Right ventricle myocardium inferior (tissue), 1 donor: ENCODE data around the gene CNGA2. TPM values are rescaled to one million over a fixed set of nuclear protein-coding genes. Genes with fewer than 3 reads are reported as not detected.
"Not testable (repeated sequence)": the region's sequence is repeated elsewhere in the genome, so short reads cannot be mapped to it uniquely, and the experiment has no call there.

Experiments
- ATAC-seq: fragments of 200-7000 bp; cut with Tn5 transposase; one replicate; pipeline ENCODE4 v1.9.1; 2020; ENCODE audit warnings: mild to moderate bottlenecking, moderate library complexity
- DNase-seq: peaks from one replicate; pipeline ENCODE4 v3.0.0; 2021; ENCODE audit errors: missing footprints
- intact Hi-C: fragments of 100-400 bp; cut with DNase I; formaldehyde crosslinking; loops from one replicate; pipeline ENCODE4 v1.11.0; 2022
- long read RNA-seq: library from polyadenylated mRNA; unstranded; transcript quantifications from one replicate; pipeline ENCODE4 v2.0.0, GENCODE V29; 2021
- total RNA-seq: library from RNA; stranded (reverse); fragmentation: NEBNext Ultra II Directional; extraction: Animal tissue kit (Norgen Biotek cat#: 25700); gene quantifications from one replicate; pipeline ENCODE4 v1.2.1, GENCODE V29; 2021
- donor health status: DM: no; HTN: yes; CAD: no; lungs with severe emphysema.

Gene CNGA2
- total RNA-seq, result not detected
- long read RNA-seq, result 0 reads

DNA sequence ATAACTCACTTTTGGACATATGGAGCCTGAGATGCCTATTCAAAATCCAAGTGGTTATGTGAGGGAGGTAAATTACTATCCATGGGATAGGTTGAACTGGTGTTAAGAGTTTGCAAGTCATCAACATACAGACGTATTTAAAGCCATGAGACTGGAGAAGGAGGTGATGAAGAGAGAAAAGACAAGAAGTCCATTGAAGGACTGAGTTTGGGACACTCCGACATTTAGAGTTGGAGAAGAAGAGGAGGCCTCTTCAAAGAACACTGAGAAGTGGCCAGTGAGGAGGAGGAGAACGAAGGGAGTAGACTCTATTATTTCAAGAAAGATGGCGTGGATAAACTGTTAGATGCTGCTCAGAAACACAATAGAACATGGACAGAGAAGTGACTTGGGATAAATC is at the start of gene CNGA2:
Gene CNGA2 (plus strand): TSS at position 301 of the 400 bp plus-strand sequence. CDS start 3,738 bp downstream, outside the sequence.
- ATAC-seq (no peak), DNase-seq (no peak)
- intact Hi-C loops, result no loop called here

DNA sequence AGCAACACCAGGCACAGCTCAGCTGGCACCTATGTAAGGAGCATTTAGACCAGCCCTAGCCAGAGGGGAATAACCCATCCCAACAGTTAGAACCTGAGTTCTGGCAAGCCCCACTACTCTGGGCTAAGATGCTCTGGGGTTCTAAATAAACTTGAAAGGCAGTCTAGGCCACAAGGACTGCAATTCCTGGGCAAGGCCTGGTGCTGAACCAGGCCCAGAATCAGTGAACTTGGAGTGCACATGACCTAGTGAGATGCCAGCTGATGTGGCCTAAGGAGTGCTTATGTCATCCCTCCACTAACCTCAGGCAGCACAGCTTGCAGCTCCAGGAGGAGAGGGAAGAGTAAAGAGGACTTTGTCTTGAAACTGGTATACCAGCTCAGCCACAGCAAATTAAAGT is 46.9 kb upstream of the CNGA2 start:
- intact Hi-C loops, result no loop called here
- ATAC-seq, result no peak
- no peak for DNase-seq

- no peak for ATAC-seq
- no peak for DNase-seq
- intact Hi-C loops, result no loop called here
Observed at GRCh38 chrX:151688695-151689094, 45.9 kb upstream of the CNGA2 start.

DNA sequence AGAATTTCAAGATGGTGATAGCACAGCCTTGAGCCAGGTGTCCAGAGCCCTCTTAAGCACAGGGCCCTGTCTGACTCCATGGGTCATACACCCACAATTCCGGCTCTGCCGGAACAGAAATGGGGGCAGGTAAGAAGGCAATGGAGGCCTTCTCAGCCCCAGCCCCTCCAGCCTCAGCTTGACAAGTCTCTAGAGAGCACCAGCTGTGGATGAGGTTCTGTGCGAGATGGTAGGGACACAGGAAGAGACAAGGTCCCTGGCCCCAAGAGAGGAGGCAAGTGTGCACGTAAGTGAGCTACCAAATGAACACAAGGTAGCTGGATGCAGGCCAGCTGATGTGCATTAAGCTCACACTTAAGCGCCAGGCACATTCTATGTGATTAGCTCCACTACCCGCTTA is 41.7 kb upstream of the CNGA2 start:
- intact Hi-C loops, result no loop called here
- ATAC-seq, result no peak

DNA sequence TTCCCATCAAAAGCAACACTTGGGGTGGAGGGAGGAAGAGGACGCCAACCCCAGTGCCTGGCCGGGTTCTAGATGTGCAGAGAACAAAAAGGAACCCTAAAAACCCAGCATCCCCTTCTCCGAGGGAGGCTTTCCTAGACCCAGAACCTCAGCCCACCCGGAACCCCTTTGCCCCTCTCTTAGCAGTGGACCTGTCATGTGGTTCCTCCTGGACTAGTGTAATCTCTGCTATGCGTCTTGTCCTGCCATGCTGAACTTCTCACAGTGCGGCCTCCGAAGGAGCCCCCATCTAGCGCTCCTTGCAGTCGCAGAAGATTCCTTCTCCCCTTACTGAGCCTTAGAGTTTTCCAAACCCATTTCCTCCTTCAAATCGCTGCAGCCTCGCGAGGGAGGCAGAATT is 40.4 kb upstream of the CNGA2 start:
- ATAC-seq, result no peak
- no peak for DNase-seq
- intact Hi-C loops, result no loop called here

More for the DNA sequence above, 41.7 kb upstream of the CNGA2 start:
- DNase-seq, result no peak

GRCh38 chrX:151694661-151695582 is 39.6 kb upstream of the CNGA2 start, which contains the start of gene PRRG3:
PRRG3 (plus strand) TSS chrX:151695458; CDS start chrX:151698815, 3,357 bp downstream.
- DNase-seq (no peak), ATAC-seq (no peak)
- intact Hi-C loops, result no loop called here

DNA sequence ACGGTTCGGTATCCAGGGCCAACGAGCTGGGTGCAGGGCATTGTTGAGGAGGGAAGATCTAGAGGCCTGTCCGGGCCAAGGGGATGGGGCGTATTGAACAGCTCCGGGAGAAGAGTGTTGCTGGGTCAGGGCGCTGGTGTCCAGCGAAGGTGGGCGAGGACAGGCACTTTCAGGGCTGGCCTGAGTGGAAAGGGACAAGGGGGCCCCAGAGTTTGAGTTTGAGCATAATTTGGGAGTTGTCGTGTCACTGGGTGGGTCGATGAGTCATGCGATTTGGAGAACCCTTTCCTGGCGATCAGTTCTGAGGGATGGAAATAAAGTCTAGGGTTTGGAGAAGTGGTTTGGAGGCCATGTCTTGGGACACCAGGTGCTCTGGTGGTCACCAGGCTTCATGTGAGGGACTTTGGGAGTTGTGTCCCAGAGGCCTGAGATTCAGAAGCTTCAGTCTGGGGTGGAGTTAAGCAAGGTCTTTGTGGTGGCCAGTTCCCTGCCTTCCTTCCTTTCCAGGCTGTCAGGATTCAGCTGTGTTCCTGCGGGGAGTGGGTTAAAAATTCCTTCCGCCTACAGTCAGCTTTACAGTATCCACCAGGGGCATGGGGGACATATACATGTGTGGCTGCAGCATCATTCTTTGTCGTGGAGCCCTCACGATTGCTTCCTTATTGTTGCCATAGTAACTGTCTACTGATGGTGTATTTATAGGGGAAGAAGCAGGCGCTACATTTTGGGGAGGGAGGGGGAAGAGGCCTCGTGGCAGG is 38.8 kb upstream of the CNGA2 start:
- intact Hi-C loops, result no loop called here
- ATAC-seq (no peak), DNase-seq (no peak)

- ATAC-seq, intact Hi-C loops, DNase-seq: not testable (repeated sequence)
Observed at GRCh38 chrX:151697082-151697481, 37.5 kb upstream of the CNGA2 start.

DNA sequence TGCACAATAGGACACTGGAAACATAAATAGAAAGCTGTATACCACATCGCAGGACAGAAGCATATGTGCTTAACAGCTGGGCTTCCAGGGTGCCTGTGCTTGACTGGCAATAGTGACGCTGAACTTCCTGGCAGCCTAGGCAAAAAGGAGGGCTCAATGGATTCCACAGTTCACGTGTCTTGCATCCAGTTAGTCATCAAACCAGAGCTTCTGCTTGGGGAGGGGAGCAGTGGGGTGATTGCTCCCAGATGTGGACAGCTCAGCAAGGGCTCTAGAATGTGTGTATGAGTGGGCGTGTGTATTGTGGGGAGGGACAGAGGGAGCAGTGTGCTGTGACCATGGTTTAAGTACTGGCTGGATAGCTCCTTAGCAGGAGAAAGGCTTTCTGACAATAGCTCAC is 37.0 kb upstream of the CNGA2 start:
- intact Hi-C loops, result no loop called here
- DNase-seq, result no peak
- no peak for ATAC-seq

DNA sequence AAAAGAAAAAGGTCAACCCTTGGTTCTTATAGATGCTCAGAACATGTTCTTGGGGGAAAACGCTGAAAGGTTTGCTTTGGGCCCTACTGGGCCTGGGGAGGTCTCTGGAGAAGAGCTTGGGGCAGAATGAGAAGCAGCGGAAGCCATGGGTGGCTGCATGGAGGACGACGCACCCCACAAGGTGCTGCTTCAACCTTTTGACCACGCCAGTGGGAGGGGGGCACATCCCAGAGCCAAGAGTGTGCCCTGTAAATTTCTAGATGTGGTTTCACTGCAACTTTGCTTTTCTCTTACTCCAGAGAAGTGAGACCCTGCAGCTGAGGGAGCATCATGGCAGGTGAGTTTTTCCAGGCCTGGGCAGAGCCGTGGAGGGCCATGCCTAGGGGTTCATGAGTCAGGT is 36.1 kb upstream of the CNGA2 start:
- DNase-seq (no peak), ATAC-seq (no peak)
- intact Hi-C loops, result no loop called here

- no peak for DNase-seq
- no peak for ATAC-seq
- intact Hi-C loops, result no loop called here
Observed at GRCh38 chrX:151699746-151700145, 34.8 kb upstream of the CNGA2 start.

DNA sequence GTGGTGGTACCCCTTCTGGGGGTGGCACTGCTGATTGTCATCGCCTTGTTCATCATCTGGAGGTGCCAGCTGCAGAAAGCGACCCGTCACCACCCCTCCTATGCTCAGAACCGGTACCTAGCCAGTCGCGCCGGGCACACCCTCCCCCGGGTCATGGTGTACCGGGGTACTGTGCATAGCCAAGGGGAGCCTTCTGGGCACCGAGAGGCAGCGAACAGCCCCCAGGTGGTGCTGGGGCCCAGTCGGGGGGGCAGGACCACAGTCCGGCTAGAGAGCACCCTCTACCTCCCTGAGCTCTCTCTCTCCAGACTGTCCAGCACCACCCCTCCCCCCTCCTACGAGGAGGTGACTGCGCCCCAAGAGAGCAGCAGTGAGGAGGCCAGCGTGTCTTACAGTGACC is 34.0 kb upstream of the CNGA2 start:
- ATAC-seq, result no peak
- no peak for DNase-seq
- intact Hi-C loops, result no loop called here

DNA sequence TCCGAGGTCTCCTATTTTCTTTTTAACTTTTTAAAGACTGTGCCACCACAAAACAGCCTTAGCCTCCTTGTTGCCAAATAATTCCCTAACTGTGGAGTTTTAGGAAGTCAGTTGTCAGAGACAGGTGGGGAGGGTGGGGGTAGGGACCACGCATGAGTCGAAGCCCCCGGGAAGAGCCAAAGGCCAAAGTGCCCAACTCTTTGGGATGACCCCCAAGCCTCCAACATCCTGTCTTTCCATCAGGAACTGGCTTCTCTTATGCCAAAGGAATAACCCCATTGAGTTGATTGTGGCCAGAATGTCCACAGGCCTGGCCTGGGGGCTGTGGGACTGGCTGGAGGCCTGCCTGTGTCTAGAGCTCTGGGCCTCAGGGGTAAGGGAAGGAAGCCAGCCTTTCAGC is 33.5 kb upstream of the CNGA2 start:
- DNase-seq, result no peak
- no peak for ATAC-seq
- intact Hi-C loops, result no loop called here

GRCh38 chrX:151701531-151701930 is 33.0 kb upstream of the CNGA2 start:
- intact Hi-C loops, result no loop called here
- no peak for ATAC-seq
- DNase-seq, result no peak

DNA sequence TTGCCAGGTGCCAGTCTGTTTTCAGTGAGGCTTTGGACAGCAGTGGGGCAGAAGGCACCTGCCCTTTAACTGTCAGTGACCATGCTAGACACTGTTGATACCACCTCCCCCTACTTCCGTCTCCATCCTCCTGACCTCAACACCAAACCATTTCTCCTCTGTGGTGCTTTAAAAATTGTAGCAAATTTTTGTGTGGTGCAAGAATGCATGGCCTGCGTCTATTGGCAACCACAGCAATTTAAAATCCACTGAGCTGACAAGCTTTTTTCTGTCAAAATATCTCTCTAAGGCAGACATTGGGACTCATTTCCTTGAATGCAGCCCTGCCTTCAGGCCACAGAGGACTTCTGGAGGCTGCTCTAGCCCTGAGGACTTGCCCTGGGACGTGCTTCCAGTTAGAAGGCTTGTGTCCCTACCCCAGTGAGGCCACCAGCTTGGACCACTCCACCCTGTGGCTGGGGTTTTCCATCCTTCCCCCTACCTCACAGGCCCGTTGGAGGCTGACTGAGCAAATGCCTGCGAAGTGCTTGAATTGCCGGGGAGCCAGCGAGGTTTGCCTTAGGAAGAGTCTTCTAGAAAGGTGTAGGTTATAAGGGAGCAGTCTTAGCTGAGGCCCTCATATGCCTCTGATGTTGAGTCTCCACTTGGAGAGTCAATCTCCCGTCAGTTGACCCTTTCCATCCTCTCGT is 32.4 kb upstream of the CNGA2 start:
- intact Hi-C loops, result no loop called here
- DNase-seq (no peak), ATAC-seq (no peak)

- intact Hi-C loops, result no loop called here
- ATAC-seq (no peak), DNase-seq (no peak)
Observed at GRCh38 chrX:151702741-151703340, 31.7 kb upstream of the CNGA2 start.

GRCh38 chrX:151703487-151703886 is 31.1 kb upstream of the CNGA2 start:
- peak; percentile 71 for DNase-seq
- peak; percentile 60 for ATAC-seq
- intact Hi-C loops, result no loop called here

GRCh38 chrX:151704041-151704663 is 30.4 kb upstream of the CNGA2 start:
- ATAC-seq, result peak; percentile 44
- intact Hi-C loops, result no loop called here
- no peak for DNase-seq
